ENCODE data around the gene GPR157.
"Not testable (repeated sequence)": the region's sequence is repeated elsewhere in the genome, so short reads cannot be mapped to it uniquely, and the experiment has no call there.

The GPR157 gene

GRCh38 chr1:9128520-9129265 lies at the start of gene GPR157:
Gene GPR157 (minus strand): TSS chr1:9129102. CDS start chr1:9129027, 75 bp downstream.
- DNase-seq (ENCODE audit: low read depth, low spot score) = peak; percentile 85

- DNase-seq (ENCODE audit: low read depth, low spot score) = no peak
Measured at GRCh38 chr1:9174762-9175161, 45.9 kb upstream of the GPR157 start.

GRCh38 chr1:9174243-9174642 lies 45.3 kb upstream of the GPR157 start:
- DNase-seq (ENCODE audit: low read depth, low spot score) = no peak

- no peak for DNase-seq (ENCODE audit: low read depth, low spot score)
Measured at GRCh38 chr1:9169601-9170137, 40.8 kb upstream of the GPR157 start.

- no peak for DNase-seq (ENCODE audit: low read depth, low spot score)
Measured at GRCh38 chr1:9167638-9168037, 38.7 kb upstream of the GPR157 start.

- peak; percentile 61 for DNase-seq (ENCODE audit: low read depth, low spot score)
Measured at GRCh38 chr1:9166289-9167235, 37.7 kb upstream of the GPR157 start.

- no peak for DNase-seq (ENCODE audit: low read depth, low spot score)
Measured at GRCh38 chr1:9165396-9165795, 36.5 kb upstream of the GPR157 start.

GRCh38 chr1:9164919-9165318 lies 36.0 kb upstream of the GPR157 start:
- DNase-seq (ENCODE audit: low read depth, low spot score) = no peak

GRCh38 chr1:9164532-9164900 lies 35.6 kb upstream of the GPR157 start:
- DNase-seq (ENCODE audit: low read depth, low spot score) = peak; percentile 21

GRCh38 chr1:9161963-9162362 lies 33.1 kb upstream of the GPR157 start:
- DNase-seq (ENCODE audit: low read depth, low spot score) = no peak

- no peak for DNase-seq (ENCODE audit: low read depth, low spot score)
Measured at GRCh38 chr1:9161342-9161741, 32.4 kb upstream of the GPR157 start.

- no peak for DNase-seq (ENCODE audit: low read depth, low spot score)
Measured at GRCh38 chr1:9160079-9160717, 31.3 kb upstream of the GPR157 start.

- DNase-seq (ENCODE audit: low read depth, low spot score) = no peak
Measured at GRCh38 chr1:9155879-9156278, 27.0 kb upstream of the GPR157 start.

- not testable (repeated sequence) for DNase-seq (ENCODE audit: low read depth, low spot score)
Measured at GRCh38 chr1:9155405-9155804, 26.5 kb upstream of the GPR157 start.

- no peak for DNase-seq (ENCODE audit: low read depth, low spot score)
Measured at GRCh38 chr1:9153152-9153551, 24.2 kb upstream of the GPR157 start.

GRCh38 chr1:9152535-9152934 lies 23.6 kb upstream of the GPR157 start:
- DNase-seq (ENCODE audit: low read depth, low spot score) = no peak

GRCh38 chr1:9151328-9151860 lies 22.5 kb upstream of the GPR157 start:
- DNase-seq (ENCODE audit: low read depth, low spot score) = no peak

GRCh38 chr1:9150582-9151327 lies 21.9 kb upstream of the GPR157 start:
- peak; percentile 53 for DNase-seq (ENCODE audit: low read depth, low spot score)

GRCh38 chr1:9149837-9150581 lies 21.1 kb upstream of the GPR157 start:
- DNase-seq (ENCODE audit: low read depth, low spot score) = peak; percentile 59

- no peak for DNase-seq (ENCODE audit: low read depth, low spot score)
Measured at GRCh38 chr1:9149151-9149550, 20.2 kb upstream of the GPR157 start.

Data from astrocyte of the hippocampus (primary cell).